Esophagus mucosa (tissue), 1 donor: ENCODE measurements around the gene ERN2. TPM values are rescaled to one million over a fixed set of nuclear protein-coding genes. Genes with fewer than 3 reads are reported as not detected.

ENCODE experiments used
- total RNA-seq: library from RNA; stranded (reverse); gene quantifications from one replicate; pipeline ENCODE4 v1.2.4, GENCODE V29; 2023
- donor health status: DM: yes; HTN: yes; CAD: no.

The ERN2 gene
- total RNA-seq, 1 donor from 2014 or later: 0.36 TPM

Other genes starting within 250 kb of the ERN2 start
- 24.6 TPM for gene GGA2, start 202.7 kb downstream of the ERN2 start, total RNA-seq
- 13.5 TPM for gene EARS2, start 155.9 kb downstream of the ERN2 start, total RNA-seq
- 27.3 TPM for gene UBFD1, start 155.5 kb downstream of the ERN2 start, total RNA-seq
- 79.5 TPM for gene NDUFAB1, start 116.9 kb downstream of the ERN2 start, total RNA-seq
- 11.3 TPM for gene PALB2, start 71.9 kb downstream of the ERN2 start, total RNA-seq
- gene DCTN5, start 71.8 kb downstream of the ERN2 start, total RNA-seq: 42.3 TPM
- gene PLK1, start 34.3 kb downstream of the ERN2 start, total RNA-seq: 29.9 TPM
- 0.08 TPM for gene CHP2, start 41.8 kb upstream of the ERN2 start, total RNA-seq
- gene PRKCB, start 122.8 kb upstream of the ERN2 start, total RNA-seq: 0.76 TPM